Right lobe of liver (tissue), 6 donors: ENCODE measurements around the gene OSBPL5. TPM values are rescaled to one million over a fixed set of nuclear protein-coding genes. Genes with fewer than 3 reads are reported as not detected.

ENCODE experiments used
- ATAC-seq, 4 donors: fragments of 200-7000 bp; cut with Tn5 transposase; one replicate each; pipeline ENCODE4 v1.9.1; 2020; ENCODE audit warnings: mild to moderate bottlenecking in 4 of 4, moderate library complexity in 4 of 4
- DNase-seq, 3 donors: peaks; one replicate each; pipeline ENCODE4 v3.0.0-alpha.2; 2020
- H3K27ac ChIP-seq, 3 donors: fragments of 200-600 bp; one replicate each; pipeline ENCODE4 v1.8.0; 2022
- H3K27me3 ChIP-seq, 2 donors: fragments of 200-600 bp; one replicate each; pipeline ENCODE4 v1.8.0; 2022
- H3K36me3 ChIP-seq, 4 donors: fragments of 200-600 bp; sonication (generic) in 1 of 4; one replicate each; pipeline versions ENCODE4 v1.5.1 to v1.8.0; 2017 to 2022; ENCODE audit warnings: control low read depth in 1 of 4
- H3K4me1 ChIP-seq, 4 donors: fragments of 200-600 bp; sonication (generic) in 1 of 4; one replicate each; pipeline versions ENCODE4 v1.5.1 to v1.8.0; 2017 to 2022; ENCODE audit warnings: control low read depth in 1 of 4
- H3K4me3 ChIP-seq, 3 donors: fragments of 200-600 bp; one replicate each; pipeline ENCODE4 v1.8.0; 2022
- H3K9me3 ChIP-seq, 4 donors: fragments of 200-600 bp; sonication (generic) in 1 of 4; one replicate each; pipeline versions ENCODE4 v1.5.1 to v1.8.0; 2017 to 2022; ENCODE audit warnings: control low read depth in 1 of 4
- POLR2A ChIP-seq: fragments of 450-650 bp; IDR thresholded peaks from one replicate; pipeline ENCODE4 v1.6.1; 2017; ENCODE audit warnings: antibody characterized with exemption, mild to moderate bottlenecking
- WGBS: methylation state at CpG from one replicate; pipeline ENCODE4 v1.1.6; 2018; ENCODE audit warnings: low coverage, low lambda C conversion rate; ENCODE audit not compliant: insufficient coverage; ENCODE audit errors: missing lambda C conversion rate; 5-methylcytosine and 5-hydroxymethylcytosine counted together
- intact Hi-C, 2 donors: fragments of 100-400 bp; cut with DNase I; formaldehyde crosslinking; loops; one replicate each; pipeline versions ENCODE4 v1.11.2 to v1.14.1; 2022
- total RNA-seq, 6 experiments: library from RNA; depleted of rRNA in 2 of 6; stranded (reverse); fragments of >200 nt in 2 of 6; fragmentation: NEBNext Ultra II Directional in 3 of 6; extraction: Animal tissue kit (Norgen Biotek cat#: 25700) in 3 of 6; gene quantifications; one replicate each; pipeline versions ENCODE4 v1.1.0 to v1.2.4, GENCODE V29; 2016 to 2023
- TF ChIP-seq, protein P1 (sequence below), 4 donors: fragments of 200-600 bp in 3 of 4; fragments of 450-650 bp in 1 of 4; IDR thresholded peaks; one replicate each; pipeline versions ENCODE4 v1.5.1 to v1.8.0; 2016 to 2022; ENCODE audit warnings: antibody characterized with exemption in 4 of 4, mild to moderate bottlenecking in 2 of 4
- donor health status: DM: no; HTN: yes; CAD: no.
- donor health status: DM: no; HTN: no; CAD: no.
- donor health status: DM: no; HTN: no; CAD: no.
- donor health status: DM: no; HTN: yes; CAD: no.
- donor health status: DM: no; HTN: yes; CAD: no.

OSBPL5 gene
- total RNA-seq, 6 experiments from 2014 or later: 2.2 to 6.3 (median 3.4) TPM

DNA sequence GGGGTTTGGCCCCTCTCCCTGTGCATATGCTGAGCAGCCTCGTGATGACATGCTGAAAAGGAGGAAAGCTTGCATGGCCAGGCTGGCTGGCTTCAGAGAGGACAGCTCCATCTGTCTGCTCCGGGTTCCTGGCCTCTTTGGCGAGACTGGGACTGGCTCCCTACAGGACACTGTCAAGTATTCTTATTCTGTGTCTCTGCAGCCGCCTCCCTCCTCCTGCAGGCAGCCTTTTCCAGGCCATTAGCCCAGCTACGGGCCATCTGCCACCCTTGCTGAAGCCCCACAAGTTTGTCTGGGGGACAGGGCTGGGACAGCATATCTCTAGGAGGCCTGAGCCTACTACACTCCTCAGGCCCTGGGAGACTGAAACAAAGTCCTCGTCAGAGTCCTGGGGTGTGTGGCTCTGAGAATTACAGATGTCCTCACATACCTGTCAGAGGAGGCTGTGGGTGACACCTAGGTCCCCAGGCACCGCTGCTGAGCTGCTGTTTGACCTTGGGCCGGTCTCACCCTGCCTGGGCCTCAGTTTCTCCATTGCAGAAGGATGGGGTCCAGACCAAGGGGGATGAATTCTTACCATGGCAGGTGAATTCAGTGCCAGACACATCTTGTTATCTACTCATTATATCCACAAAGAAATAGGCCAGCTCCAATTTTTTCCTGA is 42.5 kb upstream of the OSBPL5 start:
- intact Hi-C loops: no loop called here
- H3K36me3 ChIP-seq: no peaks in the 10 kb centered on the region
- no peak overlapping the region for H3K27ac ChIP-seq
- DNase-seq (peak in 2 of 3 donors; percentile 6 to 32), ATAC-seq (no peak)
- H3K4me3 ChIP-seq: no peak overlapping the region
- H3K27me3 ChIP-seq: no peaks in the 10 kb centered on the region
- 80% methylated on average over 1 of the region's 8 CpGs for WGBS
- no peak for TF ChIP-seq POLR2A
- TF ChIP-seq, protein P1, sequence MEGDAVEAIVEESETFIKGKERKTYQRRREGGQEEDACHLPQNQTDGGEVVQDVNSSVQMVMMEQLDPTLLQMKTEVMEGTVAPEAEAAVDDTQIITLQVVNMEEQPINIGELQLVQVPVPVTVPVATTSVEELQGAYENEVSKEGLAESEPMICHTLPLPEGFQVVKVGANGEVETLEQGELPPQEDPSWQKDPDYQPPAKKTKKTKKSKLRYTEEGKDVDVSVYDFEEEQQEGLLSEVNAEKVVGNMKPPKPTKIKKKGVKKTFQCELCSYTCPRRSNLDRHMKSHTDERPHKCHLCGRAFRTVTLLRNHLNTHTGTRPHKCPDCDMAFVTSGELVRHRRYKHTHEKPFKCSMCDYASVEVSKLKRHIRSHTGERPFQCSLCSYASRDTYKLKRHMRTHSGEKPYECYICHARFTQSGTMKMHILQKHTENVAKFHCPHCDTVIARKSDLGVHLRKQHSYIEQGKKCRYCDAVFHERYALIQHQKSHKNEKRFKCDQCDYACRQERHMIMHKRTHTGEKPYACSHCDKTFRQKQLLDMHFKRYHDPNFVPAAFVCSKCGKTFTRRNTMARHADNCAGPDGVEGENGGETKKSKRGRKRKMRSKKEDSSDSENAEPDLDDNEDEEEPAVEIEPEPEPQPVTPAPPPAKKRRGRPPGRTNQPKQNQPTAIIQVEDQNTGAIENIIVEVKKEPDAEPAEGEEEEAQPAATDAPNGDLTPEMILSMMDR (IDR thresholded peaks at IDR 0.05): no peak
- no peaks in the 10 kb centered on the region for H3K4me1 ChIP-seq
- H3K9me3 ChIP-seq: no peaks in the 10 kb centered on the region

GRCh38 chr11:3206922-3207204 is 41.8 kb upstream of the OSBPL5 start:
- no peaks in the 10 kb centered on the region for H3K4me1 ChIP-seq
- H3K4me3 ChIP-seq: no peak overlapping the region
- DNase-seq (no peak), ATAC-seq (no peak)
- WGBS: 80% methylated on average over 1 of the region's 1 CpG
- H3K27ac ChIP-seq: no peak overlapping the region
- H3K9me3 ChIP-seq: no peaks in the 10 kb centered on the region
- H3K36me3 ChIP-seq: no peaks in the 10 kb centered on the region
- TF ChIP-seq, protein P1 (IDR thresholded peaks at IDR 0.05): no peak
- TF ChIP-seq POLR2A: no peak
- intact Hi-C loops: no loop called here
- no peaks in the 10 kb centered on the region for H3K27me3 ChIP-seq

DNA sequence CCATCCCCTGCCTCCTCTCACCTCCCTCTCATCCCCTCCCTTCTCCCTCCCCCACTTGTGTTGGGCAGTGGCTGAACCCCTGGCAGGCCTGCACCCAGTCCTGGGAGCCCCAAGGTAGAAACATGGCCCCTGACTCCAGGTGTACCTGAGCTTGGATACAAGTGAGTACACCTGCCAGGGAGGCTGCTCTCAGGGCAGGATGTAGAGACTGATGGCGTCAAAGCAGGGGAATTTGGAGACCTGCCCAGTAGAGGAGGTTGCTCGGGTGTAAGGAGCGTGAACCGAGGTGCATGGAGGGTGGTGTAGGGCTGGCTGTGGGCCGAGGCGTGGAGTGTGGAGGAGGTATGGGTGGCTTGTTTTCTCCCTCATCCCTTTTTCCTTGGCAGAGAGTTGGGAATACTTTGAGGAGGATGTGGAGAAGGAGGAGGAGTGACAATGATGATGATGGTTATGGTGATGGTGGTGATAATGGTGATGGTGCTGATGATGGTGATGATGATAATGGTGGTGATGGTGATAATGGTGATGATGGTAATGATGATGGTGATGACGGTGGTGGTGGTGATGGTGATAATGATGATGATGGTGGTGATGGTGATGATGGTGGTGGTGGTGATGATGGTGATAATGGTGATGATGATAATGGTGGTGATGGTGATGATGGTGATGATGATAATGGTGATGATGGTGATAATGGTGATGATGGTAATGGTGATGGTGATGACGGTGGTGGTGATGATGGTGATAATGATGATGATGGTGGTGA is 41.2 kb upstream of the OSBPL5 start:
- Histone ChIP-seq H3K27me3 (no peaks in the 10 kb centered on the region), H3K27ac (no peak overlapping the region), H3K4me1 (no peaks in the 10 kb centered on the region), H3K9me3 (no peaks in the 10 kb centered on the region), H3K4me3 (no peak overlapping the region), H3K36me3 (no peaks in the 10 kb centered on the region)
- TF ChIP-seq POLR2A: no peak
- TF ChIP-seq, protein P1 (IDR thresholded peaks at IDR 0.05): no peak
- intact Hi-C loops: no loop called here
- ATAC-seq: no peak
- DNase-seq: peak in 2 of 3 donors; percentile 5 to 27
- WGBS: 76% methylated on average over 8 of the region's 8 CpGs

GRCh38 chr11:3205261-3206155 is 40.4 kb upstream of the OSBPL5 start:
- no peak overlapping the region for H3K4me3 ChIP-seq
- TF ChIP-seq, protein P1 (IDR thresholded peaks at IDR 0.05): no peak
- no peak for TF ChIP-seq POLR2A
- H3K27ac ChIP-seq: no peak overlapping the region
- WGBS: 18% methylated on average over 4 of the region's 16 CpGs
- H3K36me3 ChIP-seq: no peaks in the 10 kb centered on the region
- intact Hi-C loops: no loop called here
- H3K4me1 ChIP-seq: no peaks in the 10 kb centered on the region
- no peaks in the 10 kb centered on the region for H3K27me3 ChIP-seq
- no peaks in the 10 kb centered on the region for H3K9me3 ChIP-seq
- peak in 1 of 4 donors; percentile 37 for ATAC-seq
- DNase-seq: peak in 1 of 3 donors; percentile 44
